NCI-H774 (cell line): Measurements from ENCODE around the gene NSRP1.
A peak's percentile ranks its signal among the peaks of the same experiment; 100 is the strongest.
"Not testable (repeated sequence)": the region's sequence is repeated elsewhere in the genome, so short reads cannot be mapped to it uniquely, and the experiment has no call there.

Experiments used
- DNase-seq: peaks from one replicate; lab custom pipeline; 2025; lab: John Stamatoyannopoulos, UW

Gene NSRP1

GRCh38 chr17:30222721-30223175 lies 106.1 kb downstream of the NSRP1 start:
- no peak for DNase-seq

- DNase-seq: no peak
These were observed 107.9 kb downstream of the NSRP1 start for GRCh38 chr17:30224419-30224960.

- no peak for DNase-seq
These were observed 108.5 kb downstream of the NSRP1 start for GRCh38 chr17:30225112-30225511.

GRCh38 chr17:30225919-30226553 lies 109.4 kb downstream of the NSRP1 start:
- no peak for DNase-seq

GRCh38 chr17:30226878-30227277 lies 110.3 kb downstream of the NSRP1 start:
- DNase-seq: no peak

GRCh38 chr17:30228011-30228410 lies 111.4 kb downstream of the NSRP1 start:
- DNase-seq: no peak

- no peak for DNase-seq
These were observed 112.4 kb downstream of the NSRP1 start for GRCh38 chr17:30229012-30229411.

- not testable (repeated sequence) for DNase-seq
These were observed 113.4 kb downstream of the NSRP1 start for GRCh38 chr17:30230009-30230408.

- DNase-seq: no peak
These were observed 114.0 kb downstream of the NSRP1 start for GRCh38 chr17:30230596-30231125.

GRCh38 chr17:30232015-30232823 lies 115.6 kb downstream of the NSRP1 start:
- peak; percentile 44 for DNase-seq

- DNase-seq: no peak
These were observed 116.3 kb downstream of the NSRP1 start for GRCh38 chr17:30232824-30233427.

- DNase-seq: no peak
These were observed 117.7 kb downstream of the NSRP1 start for GRCh38 chr17:30234296-30234695.

- no peak for DNase-seq
These were observed 118.3 kb downstream of the NSRP1 start for GRCh38 chr17:30234964-30235363.

- no peak for DNase-seq
These were observed 119.0 kb downstream of the NSRP1 start, which contains the start of gene SLC6A4 for GRCh38 chr17:30235386-30236296. Gene SLC6A4, minus strand, starts transcription at chr17:30235697. Its CDS starts 13,739 bp downstream, at chr17:30221958.
